ENCODE measurements around the gene CHI3L2. TPM values are rescaled to one million over a fixed set of nuclear protein-coding genes. Genes with fewer than 3 reads are reported as not detected.

Gene CHI3L2
- polyA plus RNA-seq, 1 donor = 2.4 TPM

GRCh38 chr1:111232134-111232533 is 4.6 kb downstream of the CHI3L2 start:
- H3K4me3 ChIP-seq (ENCODE audit: low read length) = no peak overlapping the region
- no peak for DNase-seq
- H3K9me3 ChIP-seq (ENCODE audit: control insufficient read depth, low read depth, low read length) = no peaks in the 10 kb centered on the region
- no peak overlapping the region for H3K27ac ChIP-seq (ENCODE audit: low read length)
- H3K4me1 ChIP-seq (ENCODE audit: control insufficient read depth, insufficient read depth, low read length) = no peaks in the 10 kb centered on the region
- no peaks in the 10 kb centered on the region for H3K36me3 ChIP-seq (ENCODE audit: control insufficient read depth, insufficient read depth, low read length)
- WGBS (ENCODE audit: insufficient coverage, low lambda C conversion rate) = 100% methylated on average over 1 of the region's 3 CpGs
- H3K27me3 ChIP-seq (ENCODE audit: control insufficient read depth, insufficient read depth, low read length) = peaks cover 8% of the 10 kb centered on the region

GRCh38 chr1:111234258-111234657 is 6.7 kb downstream of the CHI3L2 start:
- DNase-seq = no peak
- WGBS (ENCODE audit: insufficient coverage, low lambda C conversion rate) = 80% methylated on average over 1 of the region's 4 CpGs
- no peaks in the 10 kb centered on the region for H3K4me1 ChIP-seq (ENCODE audit: control insufficient read depth, insufficient read depth, low read length)
- no peaks in the 10 kb centered on the region for H3K36me3 ChIP-seq (ENCODE audit: control insufficient read depth, insufficient read depth, low read length)
- H3K9me3 ChIP-seq (ENCODE audit: control insufficient read depth, low read depth, low read length) = no peaks in the 10 kb centered on the region
- no peak overlapping the region for H3K4me3 ChIP-seq (ENCODE audit: low read length)
- no peak overlapping the region for H3K27ac ChIP-seq (ENCODE audit: low read length)
- H3K27me3 ChIP-seq (ENCODE audit: control insufficient read depth, insufficient read depth, low read length) = peaks cover 10% of the 10 kb centered on the region

- Histone ChIP-seq H3K27ac (ENCODE audit: low read length) (no peak overlapping the region), H3K9me3 (ENCODE audit: control insufficient read depth, low read depth, low read length) (no peaks in the 10 kb centered on the region), H3K36me3 (ENCODE audit: control insufficient read depth, insufficient read depth, low read length) (no peaks in the 10 kb centered on the region), H3K4me3 (ENCODE audit: low read length) (no peak overlapping the region), H3K4me1 (ENCODE audit: control insufficient read depth, insufficient read depth, low read length) (no peaks in the 10 kb centered on the region), H3K27me3 (ENCODE audit: control insufficient read depth, insufficient read depth, low read length) (peaks cover 11% of the 10 kb centered on the region)
- no CpG with 5 or more reads among the region's 3 CpGs for WGBS (ENCODE audit: insufficient coverage, low lambda C conversion rate)
- DNase-seq = no peak
Observed at GRCh38 chr1:111234866-111235265, 7.4 kb downstream of the CHI3L2 start.

- H3K36me3 ChIP-seq (ENCODE audit: control insufficient read depth, insufficient read depth, low read length) = no peaks in the 10 kb centered on the region
- H3K9me3 ChIP-seq (ENCODE audit: control insufficient read depth, low read depth, low read length) = no peaks in the 10 kb centered on the region
- H3K27me3 ChIP-seq (ENCODE audit: control insufficient read depth, insufficient read depth, low read length) = peaks cover 11% of the 10 kb centered on the region
- H3K4me3 ChIP-seq (ENCODE audit: low read length) = no peak overlapping the region
- no peaks in the 10 kb centered on the region for H3K4me1 ChIP-seq (ENCODE audit: control insufficient read depth, insufficient read depth, low read length)
- H3K27ac ChIP-seq (ENCODE audit: low read length) = no peak overlapping the region
- DNase-seq = no peak
- WGBS (ENCODE audit: insufficient coverage, low lambda C conversion rate) = 0% methylated on average over 1 of the region's 1 CpG
Observed at GRCh38 chr1:111236379-111236778, 8.9 kb downstream of the CHI3L2 start.

- Histone ChIP-seq H3K27me3 (ENCODE audit: control insufficient read depth, insufficient read depth, low read length) (peaks cover 11% of the 10 kb centered on the region), H3K27ac (ENCODE audit: low read length) (no peak overlapping the region), H3K36me3 (ENCODE audit: control insufficient read depth, insufficient read depth, low read length) (no peaks in the 10 kb centered on the region), H3K4me3 (ENCODE audit: low read length) (no peak overlapping the region), H3K9me3 (ENCODE audit: control insufficient read depth, low read depth, low read length) (no peaks in the 10 kb centered on the region), H3K4me1 (ENCODE audit: control insufficient read depth, insufficient read depth, low read length) (no peaks in the 10 kb centered on the region)
- no peak for DNase-seq
- 100% methylated on average over 1 of the region's 3 CpGs for WGBS (ENCODE audit: insufficient coverage, low lambda C conversion rate)
Observed at GRCh38 chr1:111236806-111237205, 9.3 kb downstream of the CHI3L2 start.

GRCh38 chr1:111238056-111238795 is 10.7 kb downstream of the CHI3L2 start:
- no peak for DNase-seq

GRCh38 chr1:111241797-111242196 is 14.3 kb downstream of the CHI3L2 start:
- no peaks in the 10 kb centered on the region for H3K36me3 ChIP-seq (ENCODE audit: control insufficient read depth, insufficient read depth, low read length)
- H3K4me1 ChIP-seq (ENCODE audit: control insufficient read depth, insufficient read depth, low read length) = no peaks in the 10 kb centered on the region
- no peak overlapping the region for H3K4me3 ChIP-seq (ENCODE audit: low read length)
- no peak for DNase-seq
- no peaks in the 10 kb centered on the region for H3K9me3 ChIP-seq (ENCODE audit: control insufficient read depth, low read depth, low read length)
- no peak overlapping the region for H3K27ac ChIP-seq (ENCODE audit: low read length)
- peaks cover 3% of the 10 kb centered on the region for H3K27me3 ChIP-seq (ENCODE audit: control insufficient read depth, insufficient read depth, low read length)
- no CpG with 5 or more reads among the region's 2 CpGs for WGBS (ENCODE audit: insufficient coverage, low lambda C conversion rate)

More at GRCh38 chr1:111238056-111238795, 10.7 kb downstream of the CHI3L2 start:
- Histone ChIP-seq H3K4me3 (ENCODE audit: low read length) (no peak overlapping the region), H3K9me3 (ENCODE audit: control insufficient read depth, low read depth, low read length) (no peaks in the 10 kb centered on the region), H3K27ac (ENCODE audit: low read length) (no peak overlapping the region), H3K4me1 (ENCODE audit: control insufficient read depth, insufficient read depth, low read length) (no peaks in the 10 kb centered on the region), H3K27me3 (ENCODE audit: control insufficient read depth, insufficient read depth, low read length) (peaks cover 11% of the 10 kb centered on the region), H3K36me3 (ENCODE audit: control insufficient read depth, insufficient read depth, low read length) (no peaks in the 10 kb centered on the region)
- no CpG with 5 or more reads among the region's 5 CpGs for WGBS (ENCODE audit: insufficient coverage, low lambda C conversion rate)

GRCh38 chr1:111242805-111243523 is 15.5 kb downstream of the CHI3L2 start:
- H3K27me3 ChIP-seq (ENCODE audit: control insufficient read depth, insufficient read depth, low read length) = peaks cover 3% of the 10 kb centered on the region
- no peak overlapping the region for H3K4me3 ChIP-seq (ENCODE audit: low read length)
- WGBS (ENCODE audit: insufficient coverage, low lambda C conversion rate) = no CpG with 5 or more reads among the region's 4 CpGs
- H3K27ac ChIP-seq (ENCODE audit: low read length) = no peak overlapping the region
- no peak for DNase-seq
- H3K9me3 ChIP-seq (ENCODE audit: control insufficient read depth, low read depth, low read length) = no peaks in the 10 kb centered on the region
- no peaks in the 10 kb centered on the region for H3K4me1 ChIP-seq (ENCODE audit: control insufficient read depth, insufficient read depth, low read length)
- H3K36me3 ChIP-seq (ENCODE audit: control insufficient read depth, insufficient read depth, low read length) = no peaks in the 10 kb centered on the region

- no peaks in the 10 kb centered on the region for H3K4me1 ChIP-seq (ENCODE audit: control insufficient read depth, insufficient read depth, low read length)
- no CpG with 5 or more reads among the region's 5 CpGs for WGBS (ENCODE audit: insufficient coverage, low lambda C conversion rate)
- peaks cover 7% of the 10 kb centered on the region for H3K27me3 ChIP-seq (ENCODE audit: control insufficient read depth, insufficient read depth, low read length)
- no peak for DNase-seq
- H3K27ac ChIP-seq (ENCODE audit: low read length) = no peak overlapping the region
- H3K9me3 ChIP-seq (ENCODE audit: control insufficient read depth, low read depth, low read length) = no peaks in the 10 kb centered on the region
- no peak overlapping the region for H3K4me3 ChIP-seq (ENCODE audit: low read length)
- no peaks in the 10 kb centered on the region for H3K36me3 ChIP-seq (ENCODE audit: control insufficient read depth, insufficient read depth, low read length)
Observed at GRCh38 chr1:111247125-111247838, 19.8 kb downstream of the CHI3L2 start.

GRCh38 chr1:111249960-111250359 is 22.4 kb downstream of the CHI3L2 start:
- Histone ChIP-seq H3K9me3 (ENCODE audit: control insufficient read depth, low read depth, low read length) (no peaks in the 10 kb centered on the region), H3K36me3 (ENCODE audit: control insufficient read depth, insufficient read depth, low read length) (no peaks in the 10 kb centered on the region), H3K4me3 (ENCODE audit: low read length) (no peak overlapping the region), H3K27me3 (ENCODE audit: control insufficient read depth, insufficient read depth, low read length) (peaks cover 18% of the 10 kb centered on the region), H3K27ac (ENCODE audit: low read length) (no peak overlapping the region), H3K4me1 (ENCODE audit: control insufficient read depth, insufficient read depth, low read length) (no peaks in the 10 kb centered on the region)
- no CpG with 5 or more reads among the region's 4 CpGs for WGBS (ENCODE audit: insufficient coverage, low lambda C conversion rate)
- DNase-seq = no peak
